Jurkat, Clone E6-1 (cell line): ENCODE measurements around the gene OR4D1. TPM values are rescaled to one million over a fixed set of nuclear protein-coding genes. Genes with fewer than 3 reads are reported as not detected.
A peak's percentile ranks its signal among the peaks of the same experiment; 100 is the strongest.
"Not testable (repeated sequence)": the region's sequence is repeated elsewhere in the genome, so short reads cannot be mapped to it uniquely, and the experiment has no call there.

Source experiments
- DNase-seq: peaks from one replicate; pipeline ENCODE4 v3.0.0-alpha.2; 2011; ENCODE audit warnings: low read depth, low spot score
- H3K4me3 ChIP-seq: 2 replicates; pipeline ENCODE4 v1.5.1; 2011; ENCODE audit warnings: mild to moderate bottlenecking, low read length, control low read depth, moderate library complexity
- polyA plus RNA-seq: library from polyadenylated mRNA; unstranded; fragments of >200 nt; gene quantifications from one replicate; pipeline ENCODE4 v1.2.1, GENCODE V29; 2012; ENCODE audit warnings: missing spikeins; ENCODE audit not compliant: insufficient read length, insufficient read depth

The OR4D1 gene
- not detected for polyA plus RNA-seq

DNA sequence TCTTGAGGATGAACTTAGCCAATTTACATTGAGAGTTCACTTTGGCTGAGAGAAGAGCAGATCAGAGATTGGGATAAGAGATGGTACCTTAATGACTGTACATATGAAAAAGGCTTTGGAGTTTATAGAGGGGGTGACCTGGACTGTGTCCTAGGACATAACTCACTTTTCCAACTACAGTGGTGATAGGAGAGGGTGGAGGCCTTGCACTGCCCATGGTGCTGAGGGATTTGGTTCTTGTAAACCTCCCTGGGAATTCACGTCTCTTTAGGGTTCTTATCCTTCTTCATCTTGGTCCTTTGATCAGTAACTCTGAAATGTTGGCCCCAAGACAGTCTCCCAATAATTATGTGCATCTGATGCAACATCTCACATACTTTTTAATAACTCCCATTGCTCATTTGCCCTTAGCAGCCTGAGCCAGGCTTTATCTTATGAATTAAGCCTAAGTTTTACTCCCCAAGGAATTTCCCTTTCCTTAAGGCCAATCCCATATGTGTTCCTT lies at the start of gene OR4D1:
Gene OR4D1 (plus strand): TSS at position 455 of the 505 bp plus-strand sequence. CDS start 6,770 bp downstream, outside the sequence.
- no peak for DNase-seq
- H3K4me3 ChIP-seq, result no peak within 1 kb of the TSS

DNA sequence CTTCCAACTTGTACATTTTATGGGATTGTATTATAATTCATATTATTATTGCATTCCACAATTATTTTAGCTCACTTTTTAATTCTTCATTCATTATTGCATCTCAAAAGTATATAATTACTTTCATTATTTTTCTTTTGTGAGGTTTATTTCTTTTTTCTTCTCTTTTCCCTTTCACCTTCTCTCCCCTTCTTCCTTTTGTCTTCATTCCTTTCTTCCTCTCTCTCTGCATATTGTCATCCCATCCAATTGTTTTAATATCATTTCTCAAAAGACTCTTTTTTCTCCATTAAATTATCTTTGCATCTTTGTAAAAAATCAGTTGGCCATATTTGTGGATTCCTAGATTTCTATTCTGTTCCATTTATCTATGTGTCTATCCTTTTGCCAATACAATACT lies 47.7 kb upstream of the OR4D1 start:
- DNase-seq, result no peak
- no peak overlapping the region for H3K4me3 ChIP-seq

- H3K4me3 ChIP-seq, DNase-seq: not testable (repeated sequence)
These were observed 46.3 kb upstream of the OR4D1 start for GRCh38 chr17:58101898-58102297.

- DNase-seq, result no peak
- no peak overlapping the region for H3K4me3 ChIP-seq
These were observed 43.1 kb upstream of the OR4D1 start for GRCh38 chr17:58105093-58105492.

DNA sequence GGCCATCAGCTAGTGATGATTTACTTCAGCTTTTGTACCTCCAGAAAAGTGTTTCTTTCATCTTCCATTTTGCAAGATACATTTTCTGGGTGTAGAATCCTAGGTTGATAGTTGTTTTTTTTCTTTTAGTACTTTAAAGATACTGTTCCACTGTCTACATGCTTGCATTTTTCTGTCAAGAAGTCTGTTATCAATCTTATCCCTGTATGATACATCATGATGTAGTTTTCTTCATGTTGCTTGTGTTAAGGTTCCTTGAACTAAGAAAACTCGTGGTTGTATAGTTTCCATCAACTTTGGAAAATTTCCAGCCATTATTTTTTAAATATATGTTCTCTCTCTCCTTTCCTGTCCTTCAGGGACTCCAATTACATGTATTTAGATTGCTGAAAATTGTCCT lies 40.9 kb upstream of the OR4D1 start:
- DNase-seq, result no peak
- H3K4me3 ChIP-seq, result no peak overlapping the region

DNA sequence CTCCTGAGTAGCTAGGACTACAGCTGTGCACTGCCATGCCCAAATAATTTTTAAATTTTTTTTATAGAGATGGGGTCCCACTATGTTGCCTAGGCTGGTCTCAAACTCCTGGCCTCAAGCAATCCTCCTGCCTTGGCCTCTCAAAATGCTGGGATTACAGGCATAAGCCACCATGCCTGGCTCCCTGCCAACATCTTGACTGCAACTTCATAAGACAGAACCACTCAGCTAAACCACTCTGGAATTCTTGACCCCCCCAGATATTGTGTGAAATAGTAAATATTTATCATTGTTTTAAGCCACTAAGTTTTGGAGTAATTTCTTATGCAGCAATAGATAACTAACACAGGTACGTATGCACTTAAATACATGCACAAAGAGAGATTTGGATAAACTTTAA lies 39.0 kb upstream of the OR4D1 start:
- DNase-seq, result no peak
- H3K4me3 ChIP-seq, result no peak overlapping the region

- no peak overlapping the region for H3K4me3 ChIP-seq
- no peak for DNase-seq
These were observed 38.2 kb upstream of the OR4D1 start for GRCh38 chr17:58110012-58110411.

DNA sequence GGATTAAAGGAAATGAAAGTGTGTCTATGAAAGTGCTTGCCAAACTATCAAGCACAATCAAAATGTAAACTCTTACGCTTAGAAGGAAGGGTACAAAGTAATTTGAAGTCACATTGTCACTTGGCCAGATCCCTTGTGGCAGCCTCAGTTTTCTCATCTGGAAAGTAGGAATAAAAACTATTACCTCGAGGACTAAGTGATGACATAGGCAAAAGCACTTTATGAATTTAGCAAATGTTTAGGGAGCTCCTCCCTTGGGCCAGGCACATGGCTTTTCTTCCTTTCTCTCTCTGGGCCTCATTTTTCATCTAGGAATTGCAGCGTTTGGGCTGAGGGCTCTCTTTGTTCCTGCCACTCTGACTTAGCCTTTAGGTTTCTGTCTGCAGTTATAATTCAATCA lies 36.5 kb upstream of the OR4D1 start:
- H3K4me3 ChIP-seq, result no peak overlapping the region
- no peak for DNase-seq

DNA sequence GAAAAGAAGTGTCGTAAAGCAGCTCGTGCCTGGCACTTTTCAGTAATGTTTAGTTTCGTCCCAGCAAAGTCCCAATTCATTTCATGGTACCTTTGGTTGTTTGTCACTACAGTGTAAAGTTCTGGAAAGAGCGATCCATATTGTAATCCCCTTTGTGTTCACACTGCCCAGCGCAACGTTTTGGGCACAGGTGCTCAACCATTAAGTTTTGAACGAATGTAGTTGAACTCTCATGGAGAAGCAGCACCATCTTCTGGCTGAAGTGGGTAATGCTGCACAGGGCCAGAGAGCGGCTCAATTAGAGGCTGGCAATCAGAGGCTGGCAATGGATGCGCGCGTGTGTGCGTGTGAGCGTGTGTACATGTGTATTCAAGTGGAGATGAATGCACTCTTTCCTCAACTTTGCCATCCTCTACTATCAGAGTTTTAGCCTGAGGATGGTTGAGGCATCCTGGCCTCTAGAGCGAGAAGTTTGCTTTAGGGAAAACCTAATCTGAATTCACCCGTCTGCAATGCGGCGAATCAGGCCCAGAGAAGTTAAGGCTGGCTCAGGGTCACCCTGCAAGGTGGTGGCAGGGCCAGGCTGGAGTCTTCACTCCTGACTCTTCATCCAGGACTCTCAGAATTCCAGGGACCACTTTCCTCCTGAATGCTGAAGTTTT lies 35.1 kb upstream of the OR4D1 start:
- H3K4me3 ChIP-seq, result no peak overlapping the region
- peak; percentile 71 for DNase-seq

- DNase-seq, result no peak
- no peak overlapping the region for H3K4me3 ChIP-seq
These were observed 34.2 kb upstream of the OR4D1 start for GRCh38 chr17:58113947-58114346.

DNA sequence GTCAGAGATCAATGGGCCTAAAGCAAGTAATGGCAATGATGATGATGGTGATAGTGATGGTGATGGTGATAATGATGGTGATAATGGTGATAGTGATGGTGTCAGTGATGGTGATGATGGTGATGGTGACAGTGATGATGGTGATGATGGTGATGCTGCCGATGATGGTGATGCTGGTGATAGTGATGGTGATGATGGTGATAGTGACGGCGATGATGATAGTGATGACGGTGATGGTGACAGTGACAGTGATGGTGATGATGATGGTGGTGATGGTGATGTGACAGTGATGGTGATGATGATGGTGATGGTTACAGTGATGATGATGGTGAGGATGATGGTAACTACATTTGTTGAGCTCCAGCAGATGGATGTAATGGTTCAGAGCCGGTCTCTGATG lies 30.8 kb upstream of the OR4D1 start:
- no peak for DNase-seq
- H3K4me3 ChIP-seq, result no peak overlapping the region

GRCh38 chr17:58119491-58119890 lies 28.7 kb upstream of the OR4D1 start:
- DNase-seq, result no peak
- H3K4me3 ChIP-seq, result no peak overlapping the region

GRCh38 chr17:58120195-58120822 lies 27.9 kb upstream of the OR4D1 start:
- no peak overlapping the region for H3K4me3 ChIP-seq
- peak; percentile 77 for DNase-seq

GRCh38 chr17:58121925-58122324 lies 26.3 kb upstream of the OR4D1 start:
- no peak overlapping the region for H3K4me3 ChIP-seq
- peak; percentile 57 for DNase-seq

DNA sequence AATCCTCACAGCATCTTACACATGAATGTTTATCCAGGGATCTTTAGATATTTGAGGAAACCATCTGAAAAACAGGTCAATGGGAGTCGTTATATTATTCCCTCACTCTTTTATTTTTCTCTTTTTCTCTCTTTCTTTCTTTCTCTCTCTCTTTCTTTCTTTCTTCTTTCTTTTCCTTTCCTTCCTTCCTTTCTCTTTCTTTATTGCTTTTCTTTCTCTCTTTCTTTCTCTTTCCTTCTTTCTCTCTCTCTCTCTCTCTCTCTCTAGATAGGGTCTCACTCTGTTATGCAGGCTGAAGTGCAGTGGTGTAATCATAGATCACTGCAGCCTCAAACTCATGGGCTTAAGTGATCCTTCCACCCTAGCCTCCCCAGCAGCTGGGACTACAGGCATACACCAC lies 20.3 kb upstream of the OR4D1 start:
- DNase-seq, result no peak
- H3K4me3 ChIP-seq, result no peak overlapping the region

DNA sequence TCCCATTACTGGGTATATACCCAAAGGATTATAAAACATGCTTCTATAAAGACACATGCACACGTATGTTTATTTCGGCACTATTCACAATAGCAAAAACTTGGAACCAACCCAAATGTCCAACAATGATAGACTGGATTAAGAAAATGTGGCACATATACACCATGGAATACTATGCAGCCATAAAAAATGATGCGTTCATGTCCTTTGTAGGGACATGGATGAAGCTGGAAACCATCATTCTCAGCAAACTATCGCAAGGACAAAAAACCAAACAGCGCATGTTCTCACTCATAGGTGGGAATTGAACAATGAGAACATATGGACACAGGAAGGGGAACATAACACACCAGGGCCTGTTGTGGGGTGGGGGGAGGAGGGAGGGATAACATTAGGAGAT lies 15.5 kb upstream of the OR4D1 start:
- not testable (repeated sequence) for H3K4me3 ChIP-seq, DNase-seq

DNA sequence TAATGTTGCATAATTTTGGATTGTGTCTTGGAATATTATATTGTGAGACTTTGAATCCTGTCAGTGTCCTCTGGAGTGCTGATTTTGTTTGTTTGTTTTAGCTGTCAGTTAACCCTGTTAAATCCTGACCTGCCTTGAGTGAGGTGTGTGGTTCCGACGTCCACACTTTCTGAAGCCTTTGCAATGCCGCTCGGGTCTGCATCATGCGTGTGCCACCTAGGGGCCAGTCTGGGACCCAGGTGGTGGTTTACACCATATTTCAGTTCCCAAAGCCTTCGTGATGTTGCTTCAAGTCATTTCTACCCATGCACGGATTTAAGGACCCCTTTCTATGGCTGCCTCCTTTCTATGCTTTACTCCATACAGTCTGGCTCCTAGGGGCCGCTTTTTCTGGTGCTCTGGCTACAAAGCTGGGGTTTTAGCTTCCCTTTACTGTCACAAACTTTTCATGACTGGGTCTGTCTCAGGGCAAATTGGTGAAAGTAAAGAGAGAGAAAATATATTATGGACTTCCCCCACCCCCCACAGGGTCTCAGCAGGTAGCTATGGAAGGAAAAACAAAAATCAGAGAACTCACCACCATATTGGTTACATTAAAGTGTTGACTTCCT lies 11.4 kb upstream of the OR4D1 start:
- no peak overlapping the region for H3K4me3 ChIP-seq
- no peak for DNase-seq

DNA sequence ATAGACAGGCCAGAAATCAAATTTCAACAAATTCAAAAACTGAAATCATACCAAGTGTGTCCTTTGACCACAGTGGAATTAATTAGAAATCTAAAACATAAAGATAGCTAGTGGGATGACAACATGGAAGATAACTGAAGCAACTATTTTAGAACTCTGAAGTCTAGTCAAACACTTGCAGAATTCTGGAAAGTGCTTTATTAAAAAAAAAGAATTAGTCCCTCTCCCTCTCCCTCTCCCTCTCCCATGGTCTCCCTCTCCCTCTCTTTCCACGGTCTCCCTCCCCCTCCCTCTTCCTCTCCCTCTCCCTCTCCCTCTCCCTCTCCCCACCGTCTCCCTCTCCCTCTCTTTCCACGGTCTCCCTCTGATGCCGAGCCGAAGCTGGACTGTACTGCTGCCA lies 6.7 kb upstream of the OR4D1 start:
- DNase-seq, result no peak
- no peak overlapping the region for H3K4me3 ChIP-seq

DNA sequence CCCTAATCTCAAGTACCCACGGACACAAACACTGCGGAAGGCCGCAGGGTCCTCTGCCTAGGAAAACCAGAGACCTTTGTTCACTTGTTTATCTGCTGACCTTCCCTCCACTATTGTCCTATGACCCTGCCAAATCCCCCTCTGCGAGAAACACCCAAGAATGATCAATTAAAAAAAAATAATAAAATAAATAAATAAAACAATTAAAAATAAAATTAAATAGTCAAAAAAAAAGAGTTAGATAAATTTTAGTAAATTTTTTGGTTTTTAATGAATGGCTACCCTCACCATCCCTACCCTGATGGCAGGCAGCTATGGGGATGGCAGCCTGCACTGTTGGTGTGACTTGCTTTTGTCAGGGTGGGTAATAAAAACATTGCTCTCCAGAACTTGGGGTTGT lies 4.8 kb upstream of the OR4D1 start:
- not testable (repeated sequence) for DNase-seq, H3K4me3 ChIP-seq

- no peak overlapping the region for H3K4me3 ChIP-seq
- DNase-seq, result no peak
These were observed 3.4 kb upstream of the OR4D1 start for GRCh38 chr17:58144801-58145200.
